Large intestine (tissue), 3 donors: Measurements from ENCODE around the gene P2RX3. TPM values are rescaled to one million over a fixed set of nuclear protein-coding genes. Genes with fewer than 3 reads are reported as not detected.
"Not testable (repeated sequence)": the region's sequence is repeated elsewhere in the genome, so short reads cannot be mapped to it uniquely, and the experiment has no call there.

Experiments used
- DNase-seq, 2 donors: peaks; one replicate each; pipeline versions ENCODE4 v3.0.0 to v3.0.0-alpha.2; 2013
- H3K27ac ChIP-seq: one replicate; pipeline ENCODE4 v1.5.1; 2013; ENCODE audit warnings: low read length
- H3K27me3 ChIP-seq: 2 replicates; pipeline ENCODE4 v1.6.1; 2013; ENCODE audit warnings: low read length; ENCODE audit not compliant: control insufficient read depth, insufficient read depth
- H3K36me3 ChIP-seq: 2 replicates; pipeline ENCODE4 v1.6.1; 2013; ENCODE audit warnings: low read length; ENCODE audit not compliant: control insufficient read depth, insufficient read depth
- H3K4me1 ChIP-seq: one replicate; pipeline ENCODE4 v1.6.1; 2013; ENCODE audit warnings: low read length; ENCODE audit not compliant: control insufficient read depth, insufficient read depth
- H3K4me3 ChIP-seq: one replicate; pipeline ENCODE4 v1.5.1; 2013; ENCODE audit warnings: low read length
- H3K9me3 ChIP-seq: one replicate; pipeline ENCODE4 v1.6.1; 2013; ENCODE audit warnings: mild to moderate bottlenecking, low read depth, low read length, moderate library complexity; ENCODE audit not compliant: control insufficient read depth
- WGBS: methylation state at CpG from one replicate; pipeline ENCODE4 v1.1.5; 2013; ENCODE audit warnings: low lambda C conversion rate; ENCODE audit not compliant: insufficient coverage; 5-methylcytosine and 5-hydroxymethylcytosine counted together
- polyA plus RNA-seq: library from polyadenylated mRNA; unstranded; fragments of 120-200 nt; gene quantifications from one replicate; pipeline ENCODE4 v1.2.1, GENCODE V29; 2013

Gene P2RX3
- polyA plus RNA-seq, 1 donor, result 2.1 TPM

- WGBS, result no CpG with 5 or more reads among the region's 8 CpGs
- peaks cover 10% of the 10 kb centered on the region for H3K27me3 ChIP-seq
- H3K36me3 ChIP-seq, result no peaks in the 10 kb centered on the region
- no peak overlapping the region for H3K4me3 ChIP-seq
- no peaks in the 10 kb centered on the region for H3K4me1 ChIP-seq
- no peak for DNase-seq
- no peaks in the 10 kb centered on the region for H3K9me3 ChIP-seq
- H3K27ac ChIP-seq, result no peak overlapping the region
Measured at GRCh38 chr11:57360991-57361390, 22.8 kb downstream of the P2RX3 start.

- H3K27ac ChIP-seq, H3K4me1 ChIP-seq, H3K9me3 ChIP-seq, H3K4me3 ChIP-seq, DNase-seq, H3K36me3 ChIP-seq, H3K27me3 ChIP-seq: not testable (repeated sequence)
Measured at GRCh38 chr11:57361420-57361819, 23.3 kb downstream of the P2RX3 start.

GRCh38 chr11:57361926-57362325 lies 23.8 kb downstream of the P2RX3 start:
- no peaks in the 10 kb centered on the region for H3K36me3 ChIP-seq
- no CpG with 5 or more reads among the region's 3 CpGs for WGBS

GRCh38 chr11:57363131-57364080 lies 25.3 kb downstream of the P2RX3 start:
- Histone ChIP-seq H3K36me3 (no peaks in the 10 kb centered on the region), H3K27ac (no peak overlapping the region), H3K27me3 (peaks cover 10% of the 10 kb centered on the region), H3K4me1 (no peaks in the 10 kb centered on the region), H3K9me3 (no peaks in the 10 kb centered on the region), H3K4me3 (no peak overlapping the region)
- no peak for DNase-seq
- 80% methylated on average over 1 of the region's 7 CpGs for WGBS

More at GRCh38 chr11:57361926-57362325, 23.8 kb downstream of the P2RX3 start:
- Histone ChIP-seq H3K4me1 (no peaks in the 10 kb centered on the region), H3K4me3 (no peak overlapping the region), H3K27me3 (peaks cover 10% of the 10 kb centered on the region), H3K9me3 (no peaks in the 10 kb centered on the region), H3K27ac (no peak overlapping the region)
- DNase-seq, result no peak

- Histone ChIP-seq H3K27ac (no peak overlapping the region), H3K27me3 (peaks cover 10% of the 10 kb centered on the region), H3K36me3 (no peaks in the 10 kb centered on the region), H3K4me1 (no peaks in the 10 kb centered on the region), H3K4me3 (no peak overlapping the region), H3K9me3 (no peaks in the 10 kb centered on the region)
- 40% methylated on average over 1 of the region's 9 CpGs for WGBS
- DNase-seq, result no peak
Measured at GRCh38 chr11:57364851-57365660, 26.9 kb downstream of the P2RX3 start.

- peaks cover 11% of the 10 kb centered on the region for H3K27me3 ChIP-seq
- H3K9me3 ChIP-seq, result no peaks in the 10 kb centered on the region
- no peak overlapping the region for H3K4me3 ChIP-seq
- WGBS, result no CpG with 5 or more reads among the region's 19 CpGs
- H3K36me3 ChIP-seq, result no peaks in the 10 kb centered on the region
- H3K4me1 ChIP-seq, result no peaks in the 10 kb centered on the region
- H3K27ac ChIP-seq, result no peak overlapping the region
- no peak for DNase-seq
Measured at GRCh38 chr11:57368106-57368844, 30.1 kb downstream of the P2RX3 start.

GRCh38 chr11:57368845-57369232 lies 30.7 kb downstream of the P2RX3 start:
- Histone ChIP-seq H3K27me3 (peaks cover 7% of the 10 kb centered on the region), H3K9me3 (no peaks in the 10 kb centered on the region), H3K27ac (no peak overlapping the region), H3K4me3 (no peak overlapping the region), H3K4me1 (no peaks in the 10 kb centered on the region), H3K36me3 (no peaks in the 10 kb centered on the region)
- no peak for DNase-seq
- no CpG with 5 or more reads among the region's 5 CpGs for WGBS

- WGBS, result no CpG with 5 or more reads among the region's 7 CpGs
- DNase-seq, result no peak
- peaks cover 4% of the 10 kb centered on the region for H3K27me3 ChIP-seq
- no peaks in the 10 kb centered on the region for H3K36me3 ChIP-seq
- H3K4me1 ChIP-seq, result no peaks in the 10 kb centered on the region
- no peaks in the 10 kb centered on the region for H3K9me3 ChIP-seq
- no peak overlapping the region for H3K27ac ChIP-seq
- H3K4me3 ChIP-seq, result no peak overlapping the region
Measured at GRCh38 chr11:57370251-57370650, 32.1 kb downstream of the P2RX3 start.

GRCh38 chr11:57370941-57371340 lies 32.8 kb downstream of the P2RX3 start:
- peaks cover 4% of the 10 kb centered on the region for H3K27me3 ChIP-seq
- H3K36me3 ChIP-seq, result no peaks in the 10 kb centered on the region

GRCh38 chr11:57373146-57373545 lies 35.0 kb downstream of the P2RX3 start:
- Histone ChIP-seq H3K4me1 (no peaks in the 10 kb centered on the region), H3K27ac (no peak overlapping the region), H3K27me3 (peaks cover 4% of the 10 kb centered on the region), H3K9me3 (no peaks in the 10 kb centered on the region), H3K4me3 (no peak overlapping the region), H3K36me3 (no peaks in the 10 kb centered on the region)
- DNase-seq, result no peak
- 20% methylated on average over 1 of the region's 3 CpGs for WGBS

More at GRCh38 chr11:57370941-57371340, 32.8 kb downstream of the P2RX3 start:
- Histone ChIP-seq H3K4me1 (no peaks in the 10 kb centered on the region), H3K27ac (no peak overlapping the region), H3K4me3 (no peak overlapping the region), H3K9me3 (no peaks in the 10 kb centered on the region)
- DNase-seq, result no peak
